ENCODE measurements around the gene GBP3. TPM values are rescaled to one million over a fixed set of nuclear protein-coding genes. Genes with fewer than 3 reads are reported as not detected.
A peak's percentile ranks its signal among the peaks of the same experiment; 100 is the strongest.

The GBP3 gene
- total and polyA plus RNA-seq, 3 donors from 2014 or later = 5.3 to 11.2 (median 7.1) TPM

DNA sequence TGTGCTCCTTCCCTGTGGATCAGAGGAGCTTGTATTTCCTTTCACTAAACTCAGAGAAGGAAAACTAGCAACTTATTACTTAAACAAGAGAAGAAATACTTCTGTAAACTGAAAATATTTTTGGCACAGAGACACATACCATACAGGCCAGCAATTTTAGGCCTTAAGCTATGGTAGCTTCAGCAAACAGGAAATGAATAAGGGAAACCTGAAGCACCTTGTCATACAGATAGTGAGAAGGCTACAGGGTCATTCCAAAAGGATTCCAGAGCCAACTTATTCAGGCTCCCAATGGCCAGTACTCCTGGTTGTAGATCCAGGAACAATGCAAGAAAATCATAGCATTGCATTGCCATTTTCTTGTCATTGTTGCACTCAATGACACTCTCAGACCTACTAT lies 21.2 kb downstream of the GBP3 start:
- H3K9me3 ChIP-seq = no peaks in the 10 kb centered on the region
- H3K27ac ChIP-seq = no peak overlapping the region
- H3K36me3 ChIP-seq (ENCODE audit: low read depth, missing control alignments) = no peaks in the 10 kb centered on the region
- no peak overlapping the region for H3K4me3 ChIP-seq
- intact Hi-C loops (cut with DNase I; ENCODE audit: low total_unique reads) = no loop called here
- no peaks in the 10 kb centered on the region for H3K4me1 ChIP-seq
- TF ChIP-seq POLR2A (IDR thresholded peaks at IDR 0.05) = no peak
- TF ChIP-seq, protein P1, sequence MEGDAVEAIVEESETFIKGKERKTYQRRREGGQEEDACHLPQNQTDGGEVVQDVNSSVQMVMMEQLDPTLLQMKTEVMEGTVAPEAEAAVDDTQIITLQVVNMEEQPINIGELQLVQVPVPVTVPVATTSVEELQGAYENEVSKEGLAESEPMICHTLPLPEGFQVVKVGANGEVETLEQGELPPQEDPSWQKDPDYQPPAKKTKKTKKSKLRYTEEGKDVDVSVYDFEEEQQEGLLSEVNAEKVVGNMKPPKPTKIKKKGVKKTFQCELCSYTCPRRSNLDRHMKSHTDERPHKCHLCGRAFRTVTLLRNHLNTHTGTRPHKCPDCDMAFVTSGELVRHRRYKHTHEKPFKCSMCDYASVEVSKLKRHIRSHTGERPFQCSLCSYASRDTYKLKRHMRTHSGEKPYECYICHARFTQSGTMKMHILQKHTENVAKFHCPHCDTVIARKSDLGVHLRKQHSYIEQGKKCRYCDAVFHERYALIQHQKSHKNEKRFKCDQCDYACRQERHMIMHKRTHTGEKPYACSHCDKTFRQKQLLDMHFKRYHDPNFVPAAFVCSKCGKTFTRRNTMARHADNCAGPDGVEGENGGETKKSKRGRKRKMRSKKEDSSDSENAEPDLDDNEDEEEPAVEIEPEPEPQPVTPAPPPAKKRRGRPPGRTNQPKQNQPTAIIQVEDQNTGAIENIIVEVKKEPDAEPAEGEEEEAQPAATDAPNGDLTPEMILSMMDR (IDR thresholded peaks at IDR 0.05) = no peak
- DNase-seq = no peak
- H3K27me3 ChIP-seq = no peaks in the 10 kb centered on the region

DNA sequence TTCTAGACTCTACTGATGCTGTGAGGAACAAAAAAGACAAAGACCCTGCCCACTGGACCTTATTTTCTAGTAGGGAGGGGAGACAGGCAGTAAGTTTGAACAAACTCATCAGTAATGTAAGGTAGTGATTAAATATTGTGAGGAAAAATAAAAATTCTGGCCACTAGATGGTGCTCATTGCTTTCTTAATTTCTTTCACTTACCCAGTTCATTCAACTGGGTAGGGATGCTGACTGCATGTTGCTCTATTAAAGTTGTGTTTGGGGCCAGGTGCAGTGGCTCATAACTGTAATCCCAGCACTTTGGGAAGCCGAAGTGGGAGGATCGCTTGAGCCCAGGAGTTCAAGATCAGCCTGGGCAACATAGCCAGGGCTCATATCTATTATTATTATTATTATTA lies 23.9 kb downstream of the GBP3 start:
- TF ChIP-seq POLR2A (IDR thresholded peaks at IDR 0.05) = no peak
- TF ChIP-seq, protein P1 (IDR thresholded peaks at IDR 0.05) = peak; percentile 69 to 76 (median 75)
- no peak for DNase-seq

DNA sequence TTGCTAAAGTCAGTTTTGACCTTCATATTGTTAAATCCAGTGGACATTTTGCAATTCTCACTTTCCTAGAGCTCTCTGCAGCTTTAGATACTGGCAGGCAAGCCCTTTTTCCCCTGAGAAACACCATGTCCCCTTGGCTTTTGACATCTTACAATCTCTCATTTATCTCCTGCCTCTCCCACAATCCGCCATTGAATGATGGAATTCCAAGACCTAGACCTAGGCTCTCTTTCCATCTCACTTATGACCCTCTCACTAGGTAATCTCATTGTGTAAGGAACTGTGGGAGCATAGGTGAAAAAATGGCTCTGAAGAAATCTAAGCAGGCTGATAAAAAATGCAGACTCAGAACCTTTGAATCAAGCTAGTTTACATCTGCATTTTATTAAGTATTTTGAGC lies 32.2 kb downstream of the GBP3 start:
- 46 to 62% methylated on average over 1 of the region's 1 CpG for WGBS, 2 donors
- DNase-seq = no peak
- peak overlapping the region in 1 of 2 donors; percentile 80 for H3K4me3 ChIP-seq
- H3K36me3 ChIP-seq (ENCODE audit: low read depth, missing control alignments) = no peaks in the 10 kb centered on the region
- no peaks in the 10 kb centered on the region for H3K27me3 ChIP-seq
- TF ChIP-seq, protein P1 (IDR thresholded peaks at IDR 0.05) = no peak
- TF ChIP-seq POLR2A (IDR thresholded peaks at IDR 0.05) = no peak
- peak overlapping the region; percentile 33 to 92 for H3K27ac ChIP-seq
- H3K4me1 ChIP-seq = peaks cover 26% of the 10 kb centered on the region
- intact Hi-C loops (cut with DNase I; ENCODE audit: low total_unique reads) = no loop called here
- no peaks in the 10 kb centered on the region for H3K9me3 ChIP-seq

More for the DNA sequence above, 23.9 kb downstream of the GBP3 start:
- WGBS, 2 donors = 7 to 14% methylated on average over 2 of the region's 2 CpGs
- Histone ChIP-seq H3K9me3 (no peaks in the 10 kb centered on the region), H3K27me3 (no peaks in the 10 kb centered on the region), H3K36me3 (ENCODE audit: low read depth, missing control alignments) (no peaks in the 10 kb centered on the region), H3K27ac (no peak overlapping the region), H3K4me1 (no peaks in the 10 kb centered on the region), H3K4me3 (no peak overlapping the region)
- intact Hi-C loops (cut with DNase I; ENCODE audit: low total_unique reads) = no loop called here

DNA sequence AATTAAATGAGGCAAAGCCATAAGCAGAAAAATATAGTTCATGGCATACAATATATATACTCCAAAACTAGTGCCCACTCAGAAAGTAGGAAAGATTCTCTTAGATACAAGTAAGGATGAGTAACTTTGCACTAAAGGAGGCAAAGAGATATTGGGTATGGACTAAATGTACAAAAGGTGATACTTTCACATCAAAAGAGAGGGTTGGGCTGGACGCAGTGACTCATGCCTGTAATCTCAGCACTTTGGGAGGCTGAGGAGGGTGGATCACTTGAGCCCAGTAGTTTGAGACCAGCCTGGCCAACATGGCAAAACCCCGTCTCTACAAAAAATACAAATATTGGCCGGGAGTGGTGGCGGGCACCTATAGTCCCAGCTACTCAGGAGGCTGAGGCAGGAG lies 37.0 kb downstream of the GBP3 start:
- Histone ChIP-seq H3K9me3 (no peaks in the 10 kb centered on the region), H3K36me3 (ENCODE audit: low read depth, missing control alignments) (no peaks in the 10 kb centered on the region), H3K4me1 (peaks cover 32% of the 10 kb centered on the region), H3K27me3 (no peaks in the 10 kb centered on the region), H3K27ac (peak overlapping the region; percentile 60 to 74), H3K4me3 (no peak overlapping the region)
- TF ChIP-seq, protein P1 (IDR thresholded peaks at IDR 0.05) = no peak
- no peak for TF ChIP-seq POLR2A (IDR thresholded peaks at IDR 0.05)
- intact Hi-C loops (cut with DNase I; ENCODE audit: low total_unique reads) = no loop called here
- WGBS, 2 donors = 83 to 87% methylated on average over 4 of the region's 4 CpGs
- no peak for DNase-seq

DNA sequence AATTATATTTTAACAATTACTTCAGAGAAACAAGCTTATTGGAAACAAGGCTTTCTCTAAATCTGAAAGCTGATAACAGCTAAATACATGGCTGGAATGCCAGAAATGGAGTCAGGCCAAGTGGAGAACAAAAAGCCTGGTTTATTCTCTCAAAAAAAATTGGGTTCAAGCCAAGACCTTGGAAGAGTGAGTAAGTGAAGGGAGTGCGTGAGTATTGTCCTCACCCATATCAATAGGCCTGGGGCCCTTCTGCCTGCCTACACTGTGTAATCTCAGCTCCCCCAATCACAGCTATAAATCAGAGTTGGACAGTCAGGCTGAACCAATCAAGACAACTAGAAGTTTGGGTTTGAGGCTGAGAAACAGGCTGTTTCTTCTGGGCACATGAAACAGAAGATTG lies 37.6 kb downstream of the GBP3 start:
- DNase-seq = peak; percentile 87
- no peaks in the 10 kb centered on the region for H3K27me3 ChIP-seq
- peak overlapping the region; percentile 60 to 74 for H3K27ac ChIP-seq
- peaks cover 28% of the 10 kb centered on the region for H3K4me1 ChIP-seq
- no peak overlapping the region for H3K4me3 ChIP-seq
- intact Hi-C loops (cut with DNase I; ENCODE audit: low total_unique reads) = no loop called here
- no peak for TF ChIP-seq POLR2A (IDR thresholded peaks at IDR 0.05)
- TF ChIP-seq, protein P1 (IDR thresholded peaks at IDR 0.05) = no peak
- H3K36me3 ChIP-seq (ENCODE audit: low read depth, missing control alignments) = no peaks in the 10 kb centered on the region
- H3K9me3 ChIP-seq = no peaks in the 10 kb centered on the region
- 22 to 35% methylated on average over 1 of the region's 1 CpG for WGBS, 2 donors

All from testis (tissue), 3 donors.